NCI-H1694 (cell line): ENCODE results near the gene ANKZF1.

Experiments used
- DNase-seq: peaks from one replicate; lab custom pipeline; 2025; lab: John Stamatoyannopoulos, UW

ANKZF1 gene

DNA sequence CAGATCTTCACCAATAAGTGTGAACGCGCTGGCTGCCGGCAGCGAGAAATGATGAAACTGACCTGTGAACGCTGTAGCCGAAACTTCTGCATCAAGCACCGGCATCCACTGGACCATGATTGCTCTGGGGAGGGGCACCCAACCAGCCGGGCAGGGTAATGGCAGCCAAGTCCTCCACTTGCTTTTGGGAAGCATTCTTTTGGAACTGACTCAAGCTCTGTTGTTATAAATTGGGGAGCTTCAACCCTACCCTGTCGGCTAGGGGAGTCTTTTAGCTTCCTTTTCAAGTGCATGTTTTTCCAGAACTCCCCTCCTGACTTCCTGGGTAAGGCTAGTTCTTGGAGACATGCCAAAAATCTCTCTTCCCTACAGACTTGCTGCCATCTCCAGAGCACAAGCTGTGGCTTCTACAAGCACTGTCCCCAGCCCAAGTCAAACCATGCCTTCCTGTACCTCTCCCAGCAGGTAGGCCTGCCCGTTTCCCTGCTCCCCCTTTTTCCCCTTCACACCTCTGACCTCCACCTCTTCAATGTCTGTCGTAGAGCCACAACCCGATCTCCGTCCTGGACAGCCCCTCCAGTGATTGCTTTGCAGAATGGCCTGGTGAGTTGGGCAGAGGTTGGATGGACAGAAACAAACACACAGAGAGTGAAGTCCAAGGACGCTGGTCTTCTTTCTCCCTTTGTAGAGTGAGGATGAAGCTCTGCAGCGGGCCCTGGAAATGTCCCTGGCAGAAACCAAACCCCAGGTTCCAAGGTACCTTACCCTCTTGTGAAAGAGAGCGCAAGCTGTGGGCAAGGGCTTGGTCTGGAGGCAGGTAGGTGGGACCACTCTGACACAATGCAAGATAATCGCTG, 21.5 kb upstream of the ANKZF1 start:
- DNase-seq = no peak

DNA sequence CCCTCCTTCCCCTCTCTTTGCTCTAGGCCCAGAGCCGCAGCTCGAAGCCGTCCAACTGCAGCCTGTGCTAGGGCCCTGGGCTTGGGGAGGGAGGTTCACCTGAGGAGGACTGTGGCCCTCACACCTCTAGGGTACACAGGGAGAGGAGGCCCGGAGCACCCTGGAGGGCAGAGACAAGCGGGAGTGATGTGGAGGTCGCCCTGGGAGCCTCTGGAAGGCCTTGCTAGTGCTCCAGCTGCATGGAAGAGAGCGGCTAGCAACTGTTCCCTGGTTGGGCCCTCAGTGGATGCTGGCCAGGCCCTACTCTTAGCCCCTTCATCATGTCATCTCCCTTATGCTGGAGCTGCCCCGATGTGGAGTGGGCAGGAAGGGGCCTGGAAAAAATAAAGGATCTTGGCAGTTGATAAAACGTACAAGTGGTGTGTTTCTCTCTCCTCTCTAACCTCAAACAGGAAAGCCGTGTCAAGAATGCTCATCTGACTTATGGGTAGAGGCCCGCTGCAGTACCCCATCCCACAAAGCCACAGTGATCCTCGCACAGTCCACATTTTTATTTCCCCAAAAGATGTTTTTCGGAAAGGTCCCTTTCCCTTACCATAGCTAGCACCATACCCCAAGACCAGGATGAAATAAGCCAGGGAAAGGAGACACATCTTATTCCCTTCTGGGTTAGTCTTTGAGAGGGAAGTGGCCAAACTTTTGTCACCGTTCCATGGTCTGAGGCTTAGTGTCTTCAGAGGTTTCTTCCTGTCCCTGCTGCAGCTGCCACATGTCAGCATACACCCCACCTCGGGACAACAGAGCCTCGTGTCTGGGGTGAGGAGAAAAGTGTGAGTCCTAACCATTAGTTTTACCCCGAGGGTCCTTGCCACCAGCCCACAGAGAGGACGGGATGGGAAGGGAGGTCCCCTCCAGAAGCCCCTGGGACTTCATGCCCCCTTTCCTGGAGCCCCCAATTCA, 20.1 kb upstream of the ANKZF1 start:
- no peak for DNase-seq

DNA sequence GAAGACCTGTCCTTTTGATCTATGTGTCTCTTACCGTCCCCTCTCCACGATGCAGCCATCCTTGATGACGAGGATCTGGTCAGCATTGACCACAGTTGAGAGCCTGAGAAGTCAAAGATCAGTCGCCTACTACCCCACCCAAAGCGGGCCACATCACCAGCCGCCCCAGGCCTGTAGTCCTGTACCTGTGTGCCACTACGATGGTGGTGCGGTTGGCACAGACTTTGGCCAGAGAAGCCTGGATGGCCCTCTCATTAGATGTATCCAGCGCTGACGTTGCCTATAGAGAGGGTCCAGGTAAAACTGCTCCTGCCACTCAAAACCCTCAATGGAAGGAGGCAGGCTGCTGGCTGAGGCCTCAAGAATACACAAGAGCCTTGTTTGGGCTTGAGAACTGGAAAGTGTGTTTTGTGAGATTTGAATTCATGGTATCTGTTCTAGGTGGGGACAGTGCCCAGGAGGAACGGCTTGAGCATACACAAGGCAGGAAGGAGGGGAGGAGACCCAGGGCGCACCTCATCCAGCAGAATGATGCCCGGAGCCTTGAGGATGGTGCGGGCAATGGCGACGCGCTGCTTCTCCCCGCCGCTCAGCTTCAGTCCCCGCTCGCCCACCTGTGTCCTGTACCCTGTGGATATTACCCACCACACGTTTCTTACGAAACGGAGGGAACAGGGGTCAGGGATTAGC, 19.3 kb upstream of the ANKZF1 start:
- DNase-seq = no peak

DNA sequence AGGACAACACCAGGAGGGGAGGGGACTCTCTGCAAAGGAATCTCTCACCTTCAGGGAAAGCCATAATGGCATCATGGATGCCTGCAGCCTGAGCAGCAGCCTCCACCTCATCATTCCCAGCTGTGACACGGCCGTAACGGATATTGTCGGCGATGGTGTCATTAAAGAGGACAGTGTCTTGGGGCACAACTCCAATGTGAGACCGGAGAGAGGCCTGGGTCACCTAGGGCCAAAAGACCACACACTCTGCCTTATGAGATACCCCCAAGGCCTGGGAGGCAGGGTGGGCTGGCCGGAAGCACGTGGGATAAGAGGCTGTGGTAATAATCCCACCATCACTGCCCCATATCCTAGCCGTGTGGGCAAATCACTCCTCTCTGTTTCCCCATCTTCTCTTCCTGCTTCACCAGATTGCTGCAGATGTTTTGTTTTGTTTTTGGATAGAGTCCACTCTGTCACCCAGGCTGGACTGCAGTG, 18.7 kb upstream of the ANKZF1 start:
- no peak for DNase-seq

DNA sequence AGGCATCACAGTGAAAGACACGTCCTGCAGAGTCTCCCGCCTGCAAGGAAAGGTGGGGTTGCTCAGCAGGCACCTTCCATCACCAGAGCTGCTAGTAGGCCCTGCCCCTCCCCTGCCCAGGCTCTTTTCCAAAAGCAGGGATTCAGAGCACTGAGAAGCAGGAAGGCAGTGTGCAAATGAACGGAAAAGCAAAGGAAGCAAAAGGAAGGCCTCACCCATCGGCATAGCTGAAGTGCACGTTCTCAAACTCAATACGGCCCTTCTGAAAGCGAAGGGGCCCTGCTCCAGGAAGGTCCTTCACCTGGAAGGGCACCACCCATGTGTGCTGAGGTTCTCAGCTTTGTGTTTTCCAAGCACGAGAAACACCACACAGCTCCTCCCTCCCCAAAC, 16.6 kb upstream of the ANKZF1 start:
- DNase-seq = no peak

DNA sequence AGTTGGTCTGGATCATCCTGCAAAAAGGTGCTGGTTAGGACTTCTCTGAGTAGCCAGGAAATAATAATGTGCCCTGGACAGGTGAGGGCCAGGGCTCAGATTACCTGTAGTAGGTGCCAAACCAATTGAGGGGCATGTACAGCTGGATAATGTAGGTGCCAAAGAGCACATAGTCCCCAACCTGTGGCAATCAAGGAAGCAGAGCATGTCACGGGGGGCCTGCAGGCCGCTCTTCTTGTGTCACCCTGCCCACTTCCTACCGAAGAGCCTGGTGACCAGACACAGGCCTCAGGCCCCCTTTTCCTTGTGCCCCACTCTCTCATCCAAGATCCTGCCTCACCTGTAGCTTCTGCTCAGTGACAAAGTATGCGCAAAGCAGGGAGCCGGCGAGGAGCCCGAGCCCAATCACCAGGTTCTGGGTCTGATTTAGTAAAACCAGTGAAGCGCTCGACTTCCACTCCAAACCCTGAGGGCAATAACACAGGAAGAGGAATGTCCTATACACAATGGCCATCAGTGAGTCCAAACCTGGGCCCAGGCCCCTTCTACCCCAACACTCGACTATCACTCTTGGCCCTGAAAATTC, 16.0 kb upstream of the ANKZF1 start:
- DNase-seq = no peak

DNA sequence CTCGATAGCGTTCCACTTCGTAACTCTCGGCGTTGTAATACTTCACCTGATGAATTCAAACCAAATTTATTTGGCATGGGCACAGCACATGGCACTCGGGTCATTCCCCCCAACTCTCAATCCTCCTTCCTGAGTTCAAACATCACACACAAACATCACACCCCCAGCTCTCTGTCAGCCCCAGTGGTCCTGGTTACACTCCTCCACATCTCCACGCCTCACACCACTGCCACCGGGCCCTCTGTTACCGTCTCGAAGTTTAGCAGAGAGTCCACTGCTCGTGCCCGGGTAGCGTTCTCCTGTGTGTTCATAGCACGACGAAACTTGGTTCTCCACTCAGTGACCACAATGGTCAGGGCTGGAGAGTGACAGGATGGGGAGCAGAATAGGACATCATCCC, 15.5 kb upstream of the ANKZF1 start:
- DNase-seq = no peak

DNA sequence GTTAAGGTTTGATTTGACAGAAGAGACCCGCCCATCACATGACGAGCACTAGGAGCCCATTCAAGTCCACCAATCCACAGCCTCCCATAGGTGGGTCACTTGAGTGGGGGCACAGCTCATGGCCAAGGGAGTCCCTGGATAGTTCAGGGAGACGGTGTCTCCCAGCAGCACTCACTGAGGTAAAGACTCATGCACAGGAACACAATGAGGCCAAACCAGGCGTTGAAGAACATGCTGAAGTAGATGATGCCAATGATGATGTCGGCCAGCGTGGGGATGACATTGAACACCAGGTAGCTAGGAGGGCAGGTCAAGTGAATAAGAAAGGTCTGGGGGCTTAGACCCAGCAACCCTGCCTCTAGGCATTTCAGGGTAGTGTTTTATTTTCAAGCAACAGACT, 14.8 kb upstream of the ANKZF1 start:
- no peak for DNase-seq

DNA sequence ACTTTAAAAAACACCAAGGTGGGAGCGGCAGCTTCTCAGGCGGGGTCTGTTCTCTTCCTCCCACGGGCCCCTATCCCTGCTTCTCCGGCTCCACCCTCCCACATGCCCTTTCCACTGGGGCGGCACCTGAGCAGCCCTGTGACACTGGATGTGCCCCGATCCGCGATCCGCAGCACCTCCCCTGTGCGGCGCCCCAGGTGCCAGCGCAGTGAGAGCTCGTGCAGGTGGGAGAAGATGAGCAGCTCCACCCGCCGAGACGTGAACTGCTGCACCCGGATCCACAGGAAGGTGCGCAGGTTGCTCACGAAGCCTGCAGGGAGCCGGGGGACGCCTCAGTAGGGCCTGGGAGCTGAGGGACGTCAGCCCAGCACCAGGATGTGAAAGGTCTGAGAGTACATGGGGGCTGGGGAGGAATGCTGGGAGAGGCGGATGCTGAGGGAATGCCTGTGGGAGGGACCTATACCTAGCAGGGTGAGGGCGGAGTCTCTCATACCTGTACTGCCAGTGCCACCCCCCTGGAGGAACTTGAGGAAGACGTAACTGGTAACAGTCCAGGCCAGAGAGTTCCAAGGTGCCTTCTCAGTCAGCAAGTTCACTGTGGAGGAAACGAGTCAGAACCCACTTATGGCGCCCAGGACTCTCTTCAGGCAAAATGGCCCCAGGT, 13.6 kb upstream of the ANKZF1 start:
- DNase-seq = no peak

DNA sequence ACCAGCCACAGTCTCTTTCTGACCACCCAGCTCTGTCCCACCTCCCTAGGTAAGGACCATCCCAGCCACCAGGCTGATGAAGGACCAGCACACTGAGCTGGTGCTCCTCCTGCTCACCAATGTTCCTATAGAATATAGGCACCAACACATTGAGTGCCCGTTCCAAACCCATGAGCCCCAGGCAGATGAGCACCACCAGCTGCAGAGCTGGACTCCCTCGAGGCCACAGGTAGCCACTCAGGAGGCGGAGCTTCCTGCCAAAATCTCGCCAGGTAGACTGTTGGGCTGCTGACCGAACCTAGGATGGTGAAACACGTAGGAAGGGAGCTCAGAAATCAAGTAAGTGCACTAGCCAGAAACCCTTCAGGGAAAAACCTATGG, 13.1 kb upstream of the ANKZF1 start:
- no peak for DNase-seq

DNA sequence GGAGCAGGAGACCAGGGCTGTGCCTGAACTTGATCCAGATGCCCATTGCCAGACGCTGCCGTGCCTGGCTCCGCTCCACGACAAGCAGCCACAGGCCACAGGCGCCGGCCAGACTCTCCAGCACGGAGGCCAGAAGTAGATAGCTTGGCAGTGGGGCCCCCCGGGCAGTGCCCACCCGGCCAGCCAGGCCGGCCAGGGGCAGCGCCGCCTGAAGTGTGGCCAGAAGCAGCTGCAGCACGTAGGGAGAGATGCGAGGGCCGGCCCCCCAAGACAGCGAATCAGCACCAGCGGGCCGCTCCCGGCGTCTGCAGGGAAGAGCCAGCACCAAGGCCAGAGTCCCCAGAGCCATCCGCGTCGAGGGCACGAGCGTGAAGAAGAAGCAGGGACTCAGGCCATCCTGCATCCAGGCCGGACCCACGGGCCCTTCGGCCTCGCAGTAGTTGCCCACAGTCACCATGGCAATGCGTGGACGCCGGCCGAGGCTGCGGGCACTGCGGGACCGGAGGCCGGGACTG, 11.3 kb upstream of the ANKZF1 start:
- DNase-seq = no peak

DNA sequence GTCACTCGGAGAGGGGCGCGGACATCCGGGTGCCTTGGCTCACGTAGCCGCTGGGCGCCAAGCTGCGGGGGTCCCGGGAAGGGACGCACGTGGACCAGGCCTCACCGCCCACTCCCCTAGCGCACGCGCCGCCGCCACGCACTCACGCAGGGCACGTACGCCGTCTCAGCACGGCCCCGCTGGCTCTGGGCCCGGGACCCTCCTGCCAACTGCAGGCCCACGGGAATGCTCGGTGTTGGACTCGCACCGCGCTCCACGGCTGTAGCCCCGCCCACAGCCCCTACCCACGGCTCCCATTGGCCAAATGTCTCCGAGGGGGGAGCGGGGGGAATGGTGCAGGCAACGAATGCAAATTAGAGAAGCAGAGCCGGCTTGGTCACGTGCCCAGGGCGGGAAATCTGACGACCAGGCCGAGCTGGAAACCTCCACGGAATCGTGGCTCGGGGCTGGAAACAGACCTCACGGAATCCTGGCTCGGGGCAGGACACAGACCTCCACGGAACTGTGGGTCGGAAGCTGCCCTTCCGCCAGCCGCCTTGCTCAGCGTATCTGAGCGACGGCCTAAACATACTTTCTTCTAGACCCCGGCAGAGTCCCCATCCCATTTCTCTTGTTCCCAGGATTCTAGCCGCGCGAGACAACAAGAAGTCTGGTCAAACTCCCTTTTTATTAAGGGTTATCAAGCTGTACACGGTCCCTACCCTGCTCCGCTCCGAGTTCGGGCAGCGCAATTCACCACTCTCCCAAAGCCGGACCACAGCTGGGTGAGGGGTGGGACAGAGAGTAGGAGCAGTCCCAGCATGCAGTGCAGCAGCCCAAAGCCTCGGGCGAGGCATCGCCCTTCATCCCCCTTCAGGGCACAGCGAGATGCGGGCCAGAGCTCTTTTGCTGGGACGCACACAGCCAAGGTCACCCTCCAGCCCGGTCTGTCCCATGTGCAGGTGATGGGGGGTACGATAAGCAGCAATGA, 10.6 kb upstream of the ANKZF1 start, which contains the start of gene ABCB6:
ABCB6 (minus strand) TSS at position 227 of the 970 bp plus-strand sequence. CDS start 285 bp downstream, outside the sequence.
- DNase-seq = peak; percentile 88

DNA sequence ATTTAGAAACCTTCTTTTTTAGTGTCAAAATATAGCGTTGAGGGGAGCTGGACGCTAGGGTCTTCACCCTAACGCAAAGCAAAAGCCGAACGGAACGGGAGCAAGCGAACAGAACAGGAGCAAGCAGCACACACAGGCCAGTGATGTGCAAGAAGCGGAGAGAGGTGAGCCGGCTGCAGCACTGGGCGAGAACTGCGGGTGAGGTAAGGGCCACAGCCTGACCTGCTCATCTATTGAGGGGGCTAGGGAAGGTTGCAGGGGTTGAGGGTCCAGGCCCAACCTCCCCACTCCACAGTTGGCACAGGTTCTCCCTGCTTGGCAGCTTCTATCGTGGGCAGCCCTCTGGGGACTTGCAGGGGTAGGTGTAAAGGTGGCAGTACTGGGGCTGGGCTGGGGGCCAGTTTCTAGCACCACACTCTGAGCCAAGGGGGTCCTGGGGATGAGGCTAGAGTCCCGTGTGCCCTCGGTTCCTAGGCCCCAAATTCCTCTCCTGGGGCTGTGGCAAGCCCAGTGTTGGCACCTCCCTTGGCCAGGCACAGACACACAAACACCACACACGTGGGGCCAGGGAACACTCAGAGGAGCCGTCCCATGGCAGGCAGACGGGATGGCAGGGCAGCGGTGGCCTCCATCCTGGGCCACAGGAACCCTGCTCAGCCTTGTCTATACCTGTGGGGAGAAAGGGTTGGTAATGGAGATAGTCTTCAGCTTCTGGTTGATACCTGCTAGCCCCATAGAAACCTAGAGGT, 9.6 kb upstream of the ANKZF1 start:
- no peak for DNase-seq

DNA sequence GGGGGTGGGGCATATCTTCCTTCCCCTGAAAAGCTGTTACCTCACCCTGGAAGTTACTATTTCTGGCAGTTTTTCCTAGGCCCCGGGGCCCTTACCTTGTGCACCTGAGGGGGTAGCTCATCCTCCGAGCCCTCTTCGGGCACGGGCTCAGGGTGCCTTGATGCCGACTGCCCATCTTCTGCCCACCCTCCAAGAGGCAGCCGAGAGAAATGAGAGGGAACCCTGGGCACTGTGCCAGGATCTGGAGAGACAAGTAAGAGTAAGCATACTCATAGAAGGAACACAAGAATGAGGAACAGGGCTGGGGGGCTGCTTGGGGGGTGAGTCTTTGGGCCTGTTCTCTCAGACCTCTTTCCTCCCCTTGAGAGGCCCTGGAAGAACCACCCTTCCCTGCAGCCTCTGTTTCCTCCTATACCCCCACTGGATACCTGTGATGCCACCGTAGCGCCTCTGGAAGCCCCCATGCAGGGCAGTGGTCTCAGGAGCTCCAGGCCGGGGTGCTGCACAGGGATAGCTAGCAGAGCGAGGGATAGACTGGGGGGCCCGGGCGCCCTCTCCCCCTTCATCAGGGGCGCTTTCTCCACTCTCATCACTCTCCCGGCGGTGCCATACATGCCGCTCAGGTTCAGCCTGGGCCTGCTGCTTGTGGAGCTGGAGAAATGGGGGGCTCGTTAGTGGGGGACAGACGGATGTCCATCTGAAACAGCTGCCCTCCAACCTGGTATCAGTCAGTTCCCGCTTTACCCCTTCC, 8.8 kb upstream of the ANKZF1 start:
- no peak for DNase-seq

DNA sequence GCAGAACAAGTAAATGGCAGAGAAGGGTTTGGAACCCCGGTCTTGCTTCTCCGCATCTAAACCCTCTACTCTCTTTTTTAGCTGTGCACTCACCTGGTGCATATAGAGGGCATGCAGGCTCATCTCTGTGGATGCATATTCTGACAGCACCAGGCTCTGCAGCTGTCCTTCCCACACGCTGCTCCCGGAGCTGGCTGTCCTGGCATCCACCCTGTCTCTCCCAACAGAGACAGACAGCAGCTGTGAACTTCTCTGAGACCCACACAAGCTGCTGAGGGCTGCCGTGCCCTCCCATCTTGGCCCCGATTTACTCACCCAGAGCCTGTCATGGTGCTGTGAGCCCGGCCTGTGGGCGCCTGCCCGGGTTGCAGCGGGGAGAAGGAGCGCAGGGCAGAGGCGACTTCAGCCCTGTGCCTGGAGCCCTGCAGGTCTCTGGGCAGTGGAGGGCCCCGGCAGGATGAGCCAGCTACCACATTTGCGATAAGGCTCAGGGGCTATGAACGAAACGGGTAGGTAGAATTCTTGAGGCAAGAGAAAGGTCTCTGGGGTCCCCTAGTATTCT, 7.6 kb upstream of the ANKZF1 start:
- peak; percentile 74 for DNase-seq

DNA sequence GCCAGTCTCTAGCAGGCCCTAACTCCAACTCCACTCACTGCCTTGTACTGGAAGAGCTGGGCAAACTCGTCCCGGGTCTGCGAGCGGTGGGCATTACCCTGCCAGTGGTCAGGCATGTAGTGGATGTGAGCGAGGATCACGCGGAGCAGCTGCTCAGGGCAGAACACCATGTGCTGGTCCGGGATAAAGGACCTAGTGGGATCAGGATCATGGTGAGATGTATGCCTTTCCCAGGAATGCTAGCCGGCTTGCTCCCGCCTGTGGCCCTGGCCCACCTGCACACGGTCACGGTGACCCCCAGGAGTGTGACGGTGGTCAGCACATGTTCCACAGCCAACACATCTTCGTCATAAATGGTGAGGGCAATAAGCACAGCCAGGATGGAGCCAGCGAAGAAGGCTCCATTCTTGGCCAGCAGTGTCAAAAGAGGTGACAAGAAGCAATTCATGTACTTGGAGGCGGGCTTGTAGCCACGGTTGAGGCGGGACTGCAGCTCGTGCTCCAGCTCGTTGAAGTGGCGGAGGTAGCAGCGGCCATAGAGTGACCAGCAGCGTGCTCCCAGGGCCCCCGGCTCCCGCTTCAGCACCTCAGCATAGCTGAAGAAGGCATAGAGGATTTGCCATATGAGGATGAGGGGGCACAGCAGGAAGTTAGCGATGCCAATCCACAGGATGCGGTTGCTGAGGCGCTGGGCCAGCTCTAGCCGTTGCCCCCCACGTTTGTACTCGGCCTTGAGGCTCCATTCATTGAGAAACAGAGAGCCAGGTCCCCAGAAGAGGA, 5.6 kb upstream of the ANKZF1 start:
- no peak for DNase-seq

DNA sequence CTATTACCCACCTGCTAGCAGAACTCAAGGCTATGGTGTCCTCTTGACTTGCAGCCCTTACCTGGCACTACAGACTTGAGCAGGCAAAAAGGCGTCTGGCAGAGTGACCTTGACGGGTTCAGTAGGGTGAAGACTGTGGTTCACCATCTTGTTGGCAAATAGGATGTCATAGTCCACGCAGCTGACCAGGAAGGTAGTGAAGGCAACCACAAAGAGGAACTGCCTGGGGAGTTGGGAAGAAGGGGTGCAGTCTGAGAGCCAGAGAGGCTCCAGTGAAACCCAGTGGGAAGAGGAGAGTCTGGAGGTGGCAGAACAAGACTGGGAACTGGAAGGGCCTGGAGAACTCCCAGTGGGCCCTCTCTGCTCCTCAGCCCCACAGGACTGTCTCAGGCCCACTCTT, 4.3 kb upstream of the ANKZF1 start:
- no peak for DNase-seq
